ENCODE measurements around the gene VAPB.

Gene VAPB

GRCh38 chr20:58450254-58450653, 61.2 kb downstream of the VAPB start:
- no peak for ATAC-seq
- TF ChIP-seq SNAI2 (CRISPR knock-in tag; IDR thresholded peaks at IDR 0.05), result no peak
- TF ChIP-seq ZFP30 (CRISPR knock-in tag; IDR thresholded peaks at IDR 0.05), result no peak
- TF ChIP-seq ZFP3 (CRISPR knock-in tag; IDR thresholded peaks at IDR 0.05), result no peak
- no peak for TF ChIP-seq POU6F1 (CRISPR knock-in tag; IDR thresholded peaks at IDR 0.05; ENCODE audit: borderline replicate concordance, low read depth)
- no peak for TF ChIP-seq CSDC2 (CRISPR knock-in tag; IDR thresholded peaks at IDR 0.05)
- TF ChIP-seq TSHZ2 (CRISPR knock-in tag; IDR thresholded peaks at IDR 0.05), result no peak
- TF ChIP-seq PPARA (CRISPR knock-in tag; IDR thresholded peaks at IDR 0.05; ENCODE audit: borderline replicate concordance), result no peak

- TF ChIP-seq CSRNP3 (CRISPR knock-in tag; IDR thresholded peaks at IDR 0.05) (no peak), PPARA (CRISPR knock-in tag; IDR thresholded peaks at IDR 0.05; ENCODE audit: borderline replicate concordance) (no peak), BACH2 (CRISPR knock-in tag; IDR thresholded peaks at IDR 0.05; ENCODE audit: borderline replicate concordance) (no peak), RARB (CRISPR knock-in tag; IDR thresholded peaks at IDR 0.05) (no peak), ZNF8 (CRISPR knock-in tag; IDR thresholded peaks at IDR 0.05) (no peak), SNAI2 (CRISPR knock-in tag; IDR thresholded peaks at IDR 0.05) (no peak), POU6F1 (CRISPR knock-in tag; IDR thresholded peaks at IDR 0.05; ENCODE audit: borderline replicate concordance, low read depth) (no peak), ZC3H10 (CRISPR knock-in tag; IDR thresholded peaks at IDR 0.05) (no peak), ARNTL (CRISPR knock-in tag; IDR thresholded peaks at IDR 0.05; ENCODE audit: borderline replicate concordance, low read depth) (no peak)
- ATAC-seq, result no peak
Measured at GRCh38 chr20:58452667-58453255, 63.7 kb downstream of the VAPB start.

- TF ChIP-seq RARB (CRISPR knock-in tag; IDR thresholded peaks at IDR 0.05) (no peak), ZNF8 (CRISPR knock-in tag; IDR thresholded peaks at IDR 0.05) (no peak), ZNF70 (CRISPR knock-in tag; IDR thresholded peaks at IDR 0.05) (no peak), SNAI2 (CRISPR knock-in tag; IDR thresholded peaks at IDR 0.05) (no peak), ZFP3 (CRISPR knock-in tag; IDR thresholded peaks at IDR 0.05) (no peak), OSR1 (CRISPR knock-in tag; IDR thresholded peaks at IDR 0.05) (no peak), CSRNP3 (CRISPR knock-in tag; IDR thresholded peaks at IDR 0.05) (no peak), PPARA (CRISPR knock-in tag; IDR thresholded peaks at IDR 0.05; ENCODE audit: borderline replicate concordance) (no peak), ARNTL (CRISPR knock-in tag; IDR thresholded peaks at IDR 0.05; ENCODE audit: borderline replicate concordance, low read depth) (no peak)
- no peak for ATAC-seq
Measured at GRCh38 chr20:58453391-58453790, 64.4 kb downstream of the VAPB start.

GRCh38 chr20:58454460-58454859, 65.4 kb downstream of the VAPB start:
- no peak for TF ChIP-seq BACH2 (CRISPR knock-in tag; IDR thresholded peaks at IDR 0.05; ENCODE audit: borderline replicate concordance)
- no peak for TF ChIP-seq PATZ1 (CRISPR knock-in tag; IDR thresholded peaks at IDR 0.05; ENCODE audit: borderline replicate concordance)
- no peak for TF ChIP-seq POU6F1 (CRISPR knock-in tag; IDR thresholded peaks at IDR 0.05; ENCODE audit: borderline replicate concordance, low read depth)
- TF ChIP-seq CREB5 (CRISPR knock-in tag; IDR thresholded peaks at IDR 0.05; ENCODE audit: low read depth), result no peak
- TF ChIP-seq ZNF70 (CRISPR knock-in tag; IDR thresholded peaks at IDR 0.05), result no peak
- no peak for TF ChIP-seq TOX (CRISPR knock-in tag; IDR thresholded peaks at IDR 0.05; ENCODE audit: borderline replicate concordance)
- no peak for TF ChIP-seq ESRRG (CRISPR knock-in tag; IDR thresholded peaks at IDR 0.05)
- no peak for TF ChIP-seq ZNF8 (CRISPR knock-in tag; IDR thresholded peaks at IDR 0.05)
- no peak for TF ChIP-seq TCF4 (CRISPR knock-in tag; IDR thresholded peaks at IDR 0.05; ENCODE audit: borderline replicate concordance)
- TF ChIP-seq SNAI2 (CRISPR knock-in tag; IDR thresholded peaks at IDR 0.05), result no peak
- TF ChIP-seq PPARA (CRISPR knock-in tag; IDR thresholded peaks at IDR 0.05; ENCODE audit: borderline replicate concordance), result no peak
- no peak for ATAC-seq
